Activated naive CD8-positive, alpha-beta T cell treated with anti-CD3 and anti-CD28 coated beads for 36 hours (primary cell): ENCODE results near the gene DRG1. TPM values are rescaled to one million over a fixed set of nuclear protein-coding genes. Genes with fewer than 3 reads are reported as not detected.
"Not testable (repeated sequence)": the region's sequence is repeated elsewhere in the genome, so short reads cannot be mapped to it uniquely, and the experiment has no call there.

ENCODE experiments used
- DNase-seq: peaks from one replicate; pipeline ENCODE4 v3.0.0; 2021
- H3K27ac Mint-ChIP-seq: one replicate; pipeline ENCODE4 v1.8.0; 2022; ENCODE audit warnings: mild to moderate bottlenecking, moderate library complexity, mixed read lengths
- H3K27me3 Mint-ChIP-seq: one replicate; pipeline ENCODE4 v1.8.0; 2022; ENCODE audit warnings: mild to moderate bottlenecking, mixed read lengths
- H3K36me3 Mint-ChIP-seq: one replicate; pipeline ENCODE4 v1.8.0; 2021; ENCODE audit warnings: mild to moderate bottlenecking, mixed read lengths
- H3K4me1 Mint-ChIP-seq: one replicate; pipeline ENCODE4 v1.8.0; 2021; ENCODE audit warnings: mixed read lengths
- H3K4me3 Mint-ChIP-seq: one replicate; pipeline ENCODE4 v1.8.0; 2022; ENCODE audit warnings: mild to moderate bottlenecking, moderate library complexity, mixed read lengths
- H3K9me3 Mint-ChIP-seq: one replicate; pipeline ENCODE4 v1.8.0; 2022; ENCODE audit warnings: mixed read lengths
- total RNA-seq, 2 experiments: library from RNA; stranded (reverse); gene quantifications; one replicate each; pipeline ENCODE4 v1.2.3, GENCODE V29; 2021

The DRG1 gene
- total RNA-seq, 2 experiments from 2014 or later: 95.8 to 103 TPM

DNA sequence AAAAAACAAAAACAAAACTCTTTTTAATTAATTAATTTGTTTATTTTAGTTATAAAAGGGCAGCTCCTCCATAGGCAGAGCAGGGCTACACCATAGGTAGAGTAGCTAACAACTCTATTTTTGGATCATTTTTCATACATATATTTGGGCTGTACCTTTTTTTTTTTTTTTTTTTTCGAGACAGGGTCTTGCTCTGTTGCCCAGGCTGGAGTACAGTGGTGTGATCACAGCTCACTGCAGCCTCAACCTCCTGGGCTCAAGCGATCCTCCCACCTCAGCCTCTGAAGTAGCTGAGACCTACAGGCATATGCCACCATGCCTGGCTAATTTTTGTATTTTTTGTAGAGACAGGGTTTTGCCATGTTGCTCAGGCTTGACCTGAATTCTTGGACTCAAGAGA lies 2.9 kb downstream of the DRG1 start:
- DNase-seq, H3K27ac Mint-ChIP-seq, H3K9me3 Mint-ChIP-seq, H3K4me3 Mint-ChIP-seq, H3K27me3 Mint-ChIP-seq: not testable (repeated sequence)
- H3K36me3 Mint-ChIP-seq: peaks cover 27% of the 10 kb centered on the region
- peaks cover 23% of the 10 kb centered on the region for H3K4me1 Mint-ChIP-seq

DNA sequence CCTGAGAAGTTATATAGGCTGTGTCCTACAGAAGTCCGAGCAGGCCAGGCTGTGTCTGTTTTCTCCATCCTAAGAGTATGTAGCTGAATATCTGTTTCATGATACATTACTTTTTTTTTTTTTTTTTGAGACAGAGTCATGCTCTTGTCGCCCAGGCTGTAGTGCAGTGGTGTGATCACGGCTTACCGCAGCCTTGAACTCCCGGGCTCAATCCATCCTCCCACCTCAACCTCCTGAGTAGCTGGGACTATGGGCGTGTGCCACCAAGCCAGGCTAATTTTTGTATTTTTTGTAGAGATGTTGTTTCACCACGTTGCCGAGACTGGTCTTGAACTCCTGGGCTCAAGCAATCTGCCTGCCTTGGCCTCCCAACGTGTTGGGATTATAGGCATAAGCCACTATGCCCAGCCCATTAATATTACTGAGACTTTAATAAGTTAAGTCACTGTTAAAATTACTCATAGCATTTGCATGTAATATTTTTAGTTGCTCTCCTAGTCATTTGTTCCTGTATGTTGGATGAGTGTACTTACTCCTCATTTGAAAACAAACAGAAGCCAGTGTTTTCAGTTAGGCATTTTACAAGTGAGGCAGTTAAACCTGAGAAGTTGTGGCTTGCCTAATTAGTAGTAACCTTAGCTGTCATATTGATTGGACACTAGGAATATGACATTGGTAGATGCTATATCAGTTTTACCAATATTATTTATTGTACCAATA lies 26.1 kb downstream of the DRG1 start:
- no peaks in the 10 kb centered on the region for H3K9me3 Mint-ChIP-seq
- H3K27ac Mint-ChIP-seq: no peak overlapping the region
- no peak overlapping the region for H3K4me3 Mint-ChIP-seq
- H3K36me3 Mint-ChIP-seq: peaks cover 25% of the 10 kb centered on the region
- no peak for DNase-seq
- peaks cover 5% of the 10 kb centered on the region for H3K4me1 Mint-ChIP-seq
- no peaks in the 10 kb centered on the region for H3K27me3 Mint-ChIP-seq

DNA sequence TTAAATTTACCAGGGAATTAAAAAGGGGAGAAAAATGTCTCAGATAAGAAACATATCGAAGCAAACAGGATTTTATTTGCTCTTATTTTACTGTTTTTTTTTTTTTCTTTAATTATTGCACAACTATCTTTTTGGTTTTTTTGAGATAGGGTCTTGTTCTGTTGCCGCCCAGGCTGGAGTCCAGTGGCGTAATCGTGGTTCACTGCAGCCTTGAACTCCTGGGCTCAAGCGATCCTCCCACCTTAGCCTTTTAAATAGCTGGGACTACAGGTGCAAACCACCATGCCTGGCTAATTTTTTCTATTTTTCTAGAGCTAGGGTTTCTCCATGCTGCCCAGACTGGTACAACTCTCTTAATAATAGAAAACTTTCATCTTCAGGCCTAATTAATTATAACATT lies 32.5 kb downstream of the DRG1 start:
- H3K27me3 Mint-ChIP-seq: no peaks in the 10 kb centered on the region
- peaks cover 29% of the 10 kb centered on the region for H3K36me3 Mint-ChIP-seq
- peaks cover 6% of the 10 kb centered on the region for H3K4me1 Mint-ChIP-seq
- peak overlapping the region; percentile 44 for H3K27ac Mint-ChIP-seq
- DNase-seq: no peak
- H3K4me3 Mint-ChIP-seq: no peak overlapping the region
- H3K9me3 Mint-ChIP-seq: no peaks in the 10 kb centered on the region

DNA sequence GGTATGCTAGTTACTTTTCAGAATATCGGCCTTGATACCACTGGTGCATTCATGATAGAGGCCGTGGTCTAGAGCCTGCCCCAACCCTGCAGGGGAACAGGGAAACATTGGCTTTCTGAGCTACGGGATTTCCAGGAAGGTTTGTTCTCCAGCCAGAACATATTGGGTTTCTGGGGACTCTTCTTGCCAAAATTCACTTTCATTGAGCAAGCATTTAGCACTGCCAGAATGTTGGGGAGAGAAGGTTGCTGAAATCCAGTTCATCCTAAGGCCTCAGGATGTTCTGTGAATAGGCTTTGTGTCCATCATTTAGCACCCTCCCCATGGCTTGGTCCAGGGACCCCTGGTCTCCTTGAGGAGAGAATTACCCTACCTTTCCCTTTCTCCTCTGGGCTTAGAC lies 36.7 kb downstream of the DRG1 start:
- H3K27me3 Mint-ChIP-seq: no peaks in the 10 kb centered on the region
- H3K4me3 Mint-ChIP-seq: no peak overlapping the region
- peaks cover 21% of the 10 kb centered on the region for H3K36me3 Mint-ChIP-seq
- DNase-seq: no peak
- H3K27ac Mint-ChIP-seq: no peak overlapping the region
- peaks cover 3% of the 10 kb centered on the region for H3K4me1 Mint-ChIP-seq
- no peaks in the 10 kb centered on the region for H3K9me3 Mint-ChIP-seq

DNA sequence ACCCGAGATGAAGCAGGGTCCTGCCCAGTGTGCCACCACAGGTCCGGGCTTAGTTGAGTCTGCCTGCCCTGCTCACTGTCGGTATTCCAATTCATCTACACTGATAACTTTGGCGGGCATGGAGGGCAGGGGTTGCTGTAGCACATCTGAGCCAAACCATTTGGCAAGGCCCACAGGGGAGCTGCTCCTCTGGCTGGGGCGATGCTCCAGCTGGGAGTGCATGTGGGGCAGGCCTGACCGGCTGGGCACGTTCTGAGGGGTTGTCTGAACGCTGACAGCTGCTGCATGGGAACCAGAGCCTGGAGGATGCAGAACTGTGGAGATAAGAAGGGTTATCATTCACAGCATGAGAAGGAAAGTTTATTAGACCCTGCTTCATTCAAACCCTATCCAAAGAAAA lies 40.4 kb downstream of the DRG1 start:
- no peak overlapping the region for H3K27ac Mint-ChIP-seq
- peaks cover 20% of the 10 kb centered on the region for H3K36me3 Mint-ChIP-seq
- DNase-seq: no peak
- H3K4me3 Mint-ChIP-seq: no peak overlapping the region
- no peaks in the 10 kb centered on the region for H3K9me3 Mint-ChIP-seq
- H3K4me1 Mint-ChIP-seq: peaks cover 3% of the 10 kb centered on the region
- H3K27me3 Mint-ChIP-seq: no peaks in the 10 kb centered on the region

DNA sequence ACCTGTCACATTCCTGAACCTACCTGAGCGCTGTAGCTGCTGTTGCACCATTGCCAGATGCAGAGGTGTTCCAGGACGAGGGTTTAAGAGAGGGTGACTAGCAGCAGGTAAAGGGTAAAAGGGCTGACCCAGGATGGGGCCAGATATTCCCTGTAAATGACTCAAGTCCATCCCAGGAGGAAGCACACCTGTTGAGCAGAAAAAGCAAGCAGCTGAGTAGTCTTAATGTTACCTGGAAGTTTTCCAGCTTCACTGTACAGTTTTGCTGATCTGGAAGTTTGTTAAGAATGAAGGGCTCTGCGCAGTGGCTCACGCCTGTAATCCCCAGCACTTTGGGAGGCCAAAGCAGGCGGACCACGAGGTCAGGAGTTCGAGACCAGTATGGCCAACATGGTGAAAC lies 41.3 kb downstream of the DRG1 start:
- Mint-ChIP-seq H3K4me3 (no peak overlapping the region), H3K36me3 (peaks cover 18% of the 10 kb centered on the region), H3K27me3 (no peaks in the 10 kb centered on the region), H3K9me3 (no peaks in the 10 kb centered on the region), H3K4me1 (peaks cover 3% of the 10 kb centered on the region), H3K27ac (peak overlapping the region; percentile 44)
- DNase-seq: no peak

DNA sequence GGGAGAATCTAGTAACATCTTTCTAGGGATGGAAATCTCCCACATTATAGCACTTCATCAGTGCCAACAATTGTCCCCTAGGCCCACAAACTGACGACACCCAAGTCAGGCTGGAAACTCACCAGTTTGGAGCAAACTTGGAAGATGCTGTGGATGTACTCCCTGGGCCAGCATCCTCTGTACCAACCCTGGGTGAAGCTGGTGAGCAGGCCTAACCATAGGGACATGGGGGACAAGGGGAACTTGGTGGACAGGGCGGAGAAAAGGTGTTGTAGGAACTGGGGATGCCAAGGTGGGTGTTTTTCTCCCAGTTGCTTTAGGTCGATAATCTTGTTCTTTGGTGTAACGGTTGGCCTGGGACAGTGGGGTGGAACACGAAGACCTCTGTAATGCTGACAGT lies 42.2 kb downstream of the DRG1 start:
- DNase-seq: no peak
- H3K4me3 Mint-ChIP-seq: no peak overlapping the region
- no peaks in the 10 kb centered on the region for H3K9me3 Mint-ChIP-seq
- H3K4me1 Mint-ChIP-seq: peaks cover 3% of the 10 kb centered on the region
- peak overlapping the region; percentile 3 for H3K27ac Mint-ChIP-seq
- peaks cover 18% of the 10 kb centered on the region for H3K36me3 Mint-ChIP-seq
- no peaks in the 10 kb centered on the region for H3K27me3 Mint-ChIP-seq

DNA sequence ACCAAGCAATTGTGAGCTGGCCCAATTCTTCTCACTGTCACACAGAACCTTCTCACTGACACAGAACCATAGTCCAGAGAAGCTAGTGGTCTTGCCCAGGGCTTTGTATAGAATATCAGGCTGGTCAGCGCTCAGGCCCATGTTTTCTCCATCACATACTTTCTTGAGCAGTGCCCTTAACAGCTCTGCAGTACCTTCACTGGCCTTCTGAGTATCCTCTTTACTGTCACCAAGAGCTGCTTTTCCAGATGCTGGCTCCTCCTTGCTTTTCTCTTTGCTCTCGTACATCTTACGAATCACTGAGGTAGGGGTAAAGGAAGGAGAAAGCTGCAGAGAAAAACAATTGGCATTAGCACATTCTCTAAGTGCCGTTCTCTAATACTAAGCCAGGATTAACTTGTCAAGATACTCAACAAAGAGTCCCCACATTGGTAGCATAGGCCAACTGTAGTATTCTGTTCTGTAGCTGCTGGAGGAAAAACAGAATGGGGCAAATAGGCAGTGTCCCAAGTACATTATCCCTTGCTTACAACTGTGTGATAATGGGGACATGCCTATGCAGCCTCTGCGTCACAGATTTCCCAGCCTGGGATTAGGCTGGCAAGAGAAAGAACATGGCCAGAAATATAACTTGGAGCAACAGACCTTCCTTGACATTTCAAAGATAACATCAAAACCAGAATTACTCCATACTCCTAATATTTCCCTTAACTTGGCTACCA lies 43.5 kb downstream of the DRG1 start:
- Mint-ChIP-seq H3K27me3 (no peaks in the 10 kb centered on the region), H3K9me3 (no peaks in the 10 kb centered on the region), H3K4me1 (no peaks in the 10 kb centered on the region), H3K36me3 (peaks cover 18% of the 10 kb centered on the region), H3K4me3 (no peak overlapping the region), H3K27ac (peak overlapping the region; percentile 46)
- no peak for DNase-seq

DNA sequence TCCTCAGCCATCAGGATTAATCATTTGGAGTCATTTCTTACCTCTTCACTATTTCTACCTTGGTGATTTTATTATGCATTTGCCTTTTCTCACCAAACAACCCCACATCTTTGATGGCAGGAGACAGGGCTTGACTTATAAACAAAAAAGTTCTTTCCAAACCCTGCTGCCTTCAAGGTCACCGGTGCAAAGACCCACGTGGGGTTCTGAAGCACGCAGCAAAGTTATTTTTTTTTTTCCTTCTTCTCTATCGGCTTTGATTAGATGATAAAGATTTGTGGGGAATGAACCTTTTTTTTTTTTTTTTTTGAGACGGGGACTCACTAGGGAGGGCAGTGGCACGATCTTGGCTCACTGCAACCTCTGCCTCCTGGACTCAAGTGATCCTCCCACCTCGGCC lies 44.1 kb downstream of the DRG1 start:
- no peak overlapping the region for H3K4me3 Mint-ChIP-seq
- no peak for DNase-seq
- no peak overlapping the region for H3K27ac Mint-ChIP-seq
- H3K4me1 Mint-ChIP-seq: no peaks in the 10 kb centered on the region
- H3K36me3 Mint-ChIP-seq: peaks cover 18% of the 10 kb centered on the region
- no peaks in the 10 kb centered on the region for H3K9me3 Mint-ChIP-seq
- H3K27me3 Mint-ChIP-seq: no peaks in the 10 kb centered on the region

DNA sequence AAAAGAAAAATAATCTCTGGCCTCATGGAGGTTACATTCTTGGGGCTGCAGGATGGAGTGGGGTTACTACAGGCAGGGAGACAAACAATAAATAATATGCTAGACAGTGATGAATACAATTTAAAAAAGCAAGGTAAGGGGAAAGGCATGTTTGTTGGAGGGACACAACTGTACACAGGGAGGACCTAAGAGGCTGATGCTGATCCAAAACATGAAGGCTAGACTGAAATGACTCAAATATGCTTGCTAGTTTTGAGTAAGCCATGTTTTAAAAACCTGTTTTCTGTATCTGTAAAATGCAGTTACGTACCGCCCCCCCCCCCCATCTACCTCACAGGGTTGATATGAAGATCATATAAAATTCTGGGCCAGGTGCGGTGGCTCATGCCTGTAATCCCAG lies 46.2 kb downstream of the DRG1 start:
- DNase-seq: no peak
- H3K36me3 Mint-ChIP-seq: peaks cover 19% of the 10 kb centered on the region
- no peaks in the 10 kb centered on the region for H3K4me1 Mint-ChIP-seq
- H3K4me3 Mint-ChIP-seq: no peak overlapping the region
- no peak overlapping the region for H3K27ac Mint-ChIP-seq
- H3K27me3 Mint-ChIP-seq: no peaks in the 10 kb centered on the region
- no peaks in the 10 kb centered on the region for H3K9me3 Mint-ChIP-seq

DNA sequence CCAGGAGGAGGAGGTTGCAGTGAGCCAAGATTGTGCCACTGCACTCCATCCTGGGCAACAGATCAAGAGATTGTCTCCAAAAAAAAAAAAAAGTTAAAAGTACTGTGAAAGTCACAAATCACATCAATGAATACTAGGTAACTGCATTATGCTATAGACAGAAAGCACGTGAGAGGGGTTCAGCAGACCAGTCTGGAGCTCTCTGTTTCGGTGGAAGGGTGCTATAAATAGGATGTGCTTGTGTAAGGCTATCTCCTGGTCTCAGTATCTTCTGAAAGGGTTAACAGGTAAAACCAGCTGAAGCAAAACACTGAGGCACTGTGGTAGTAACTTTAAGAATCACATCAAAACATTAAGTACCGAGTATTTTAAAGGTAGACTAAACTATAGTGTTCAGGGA lies 46.8 kb downstream of the DRG1 start:
- H3K4me3 Mint-ChIP-seq: no peak overlapping the region
- no peaks in the 10 kb centered on the region for H3K9me3 Mint-ChIP-seq
- H3K36me3 Mint-ChIP-seq: peaks cover 19% of the 10 kb centered on the region
- H3K4me1 Mint-ChIP-seq: no peaks in the 10 kb centered on the region
- H3K27ac Mint-ChIP-seq: no peak overlapping the region
- DNase-seq: no peak
- no peaks in the 10 kb centered on the region for H3K27me3 Mint-ChIP-seq

DNA sequence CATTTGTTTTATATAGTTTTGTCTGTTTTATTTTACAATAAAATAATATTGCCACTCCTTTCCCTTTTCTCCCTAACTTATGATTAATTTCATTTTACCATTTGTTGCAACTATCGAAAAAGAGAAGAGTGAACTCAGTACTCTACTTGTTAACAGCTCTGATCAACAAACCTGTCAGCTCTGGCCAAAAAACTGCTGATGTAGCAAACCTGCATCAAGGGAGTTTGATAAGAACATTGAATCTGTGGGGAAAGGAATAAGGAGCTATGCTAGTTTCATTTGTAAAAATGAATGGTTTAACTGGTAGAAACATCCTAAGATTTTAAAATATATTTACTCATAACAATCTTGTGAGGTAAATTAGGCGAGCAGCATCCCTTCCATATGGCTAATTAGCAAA lies 47.4 kb downstream of the DRG1 start:
- Mint-ChIP-seq H3K9me3 (no peaks in the 10 kb centered on the region), H3K36me3 (peaks cover 15% of the 10 kb centered on the region), H3K4me3 (no peak overlapping the region), H3K27me3 (no peaks in the 10 kb centered on the region), H3K4me1 (no peaks in the 10 kb centered on the region), H3K27ac (no peak overlapping the region)
- no peak for DNase-seq

DNA sequence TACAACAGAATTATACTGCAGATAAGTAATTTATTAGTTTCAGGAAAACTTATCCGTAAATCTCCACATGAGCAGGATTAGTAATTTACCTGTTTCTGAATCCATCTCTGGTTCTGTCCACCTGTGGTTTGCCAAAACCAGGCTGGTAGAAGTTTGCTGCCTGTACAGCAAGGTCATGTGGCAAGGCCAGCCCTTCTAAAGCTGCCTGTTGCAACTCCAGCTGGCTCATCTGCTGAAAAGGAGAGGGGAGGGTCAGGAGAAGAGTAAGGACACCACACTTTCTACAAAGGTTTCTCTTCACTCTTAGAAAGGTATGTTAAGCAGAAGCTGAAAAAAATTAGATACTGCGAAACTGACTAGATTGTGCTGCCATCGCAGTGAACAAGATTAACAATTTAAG lies 47.9 kb downstream of the DRG1 start:
- Mint-ChIP-seq H3K27me3 (no peaks in the 10 kb centered on the region), H3K9me3 (no peaks in the 10 kb centered on the region), H3K4me3 (no peak overlapping the region), H3K36me3 (peaks cover 13% of the 10 kb centered on the region), H3K4me1 (no peaks in the 10 kb centered on the region), H3K27ac (no peak overlapping the region)
- DNase-seq: no peak

DNA sequence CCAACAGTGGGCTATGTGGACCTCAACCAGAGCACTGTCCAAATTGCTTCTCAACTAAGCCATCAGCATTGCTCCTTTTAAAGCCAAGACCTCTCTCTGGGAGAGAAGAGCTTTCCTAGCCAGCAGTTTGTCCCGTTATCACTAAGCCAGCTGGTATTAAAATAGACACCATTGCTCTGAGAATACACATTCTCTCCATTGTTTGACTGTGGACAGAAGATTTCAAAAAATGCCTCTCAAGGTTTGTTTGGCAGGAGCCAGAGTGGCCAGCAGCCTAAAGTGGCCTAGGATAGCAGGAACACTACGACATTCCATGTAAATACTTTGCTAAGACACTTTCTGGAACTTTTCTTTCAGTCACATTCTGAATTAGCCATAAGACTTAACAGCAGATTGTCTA lies 49.0 kb downstream of the DRG1 start:
- Mint-ChIP-seq H3K4me3 (no peak overlapping the region), H3K4me1 (no peaks in the 10 kb centered on the region), H3K9me3 (no peaks in the 10 kb centered on the region), H3K36me3 (peaks cover 13% of the 10 kb centered on the region), H3K27ac (no peak overlapping the region), H3K27me3 (no peaks in the 10 kb centered on the region)
- no peak for DNase-seq

DNA sequence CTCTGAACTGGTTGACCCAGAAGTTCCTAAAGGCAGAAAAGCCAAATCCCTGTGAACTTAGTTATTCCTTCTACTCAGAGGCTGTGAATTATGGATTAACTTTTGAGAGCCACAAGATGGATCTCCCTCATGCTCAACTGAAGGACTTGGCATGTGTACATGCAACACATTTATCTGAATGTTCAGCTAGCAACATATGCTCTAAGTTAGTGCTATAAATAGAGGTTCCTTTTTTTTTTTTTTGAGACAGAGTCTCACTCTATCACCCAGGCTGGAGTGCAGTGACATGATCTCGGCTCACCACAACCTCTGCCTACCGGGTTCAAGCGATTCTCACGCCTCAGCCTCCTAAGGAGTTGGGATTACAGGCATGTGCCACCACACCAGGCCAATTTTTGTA lies 50.1 kb downstream of the DRG1 start:
- Mint-ChIP-seq H3K9me3 (no peaks in the 10 kb centered on the region), H3K4me3 (no peak overlapping the region), H3K4me1 (no peaks in the 10 kb centered on the region), H3K27me3 (no peaks in the 10 kb centered on the region), H3K36me3 (peaks cover 8% of the 10 kb centered on the region), H3K27ac (no peak overlapping the region)
- no peak for DNase-seq
